HG03342 (cell line): ENCODE measurements around the gene NPNT.

ENCODE experiments used
- ATAC-seq: cut with Tn5 transposase; IDR thresholded peaks from one replicate; pipeline ENCODE4 v1.9.1; 2021; ENCODE audit warnings: mild to moderate bottlenecking, moderate library complexity; ENCODE audit not compliant: unreplicated experiment

Gene NPNT

DNA sequence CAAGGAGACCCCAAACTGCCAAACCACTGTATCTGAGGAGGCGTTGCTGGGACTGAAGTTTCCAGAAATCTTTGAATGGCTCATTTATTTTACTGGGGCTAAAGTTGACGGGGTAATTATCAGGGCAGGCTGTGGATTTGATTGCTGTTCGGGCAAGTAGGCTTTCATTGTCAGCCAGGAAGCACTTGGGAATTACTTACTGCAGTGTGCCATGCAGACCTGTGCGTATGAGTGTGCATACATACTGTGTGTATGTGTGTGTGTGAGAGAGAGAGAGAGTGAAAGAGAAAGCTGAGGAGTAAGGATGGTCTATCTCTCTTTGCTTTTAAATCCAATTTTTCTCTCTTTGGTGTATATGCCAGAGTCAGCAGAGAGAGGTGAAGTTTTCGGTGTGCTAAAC is 122.7 kb downstream of the NPNT start:
- ATAC-seq = no peak

DNA sequence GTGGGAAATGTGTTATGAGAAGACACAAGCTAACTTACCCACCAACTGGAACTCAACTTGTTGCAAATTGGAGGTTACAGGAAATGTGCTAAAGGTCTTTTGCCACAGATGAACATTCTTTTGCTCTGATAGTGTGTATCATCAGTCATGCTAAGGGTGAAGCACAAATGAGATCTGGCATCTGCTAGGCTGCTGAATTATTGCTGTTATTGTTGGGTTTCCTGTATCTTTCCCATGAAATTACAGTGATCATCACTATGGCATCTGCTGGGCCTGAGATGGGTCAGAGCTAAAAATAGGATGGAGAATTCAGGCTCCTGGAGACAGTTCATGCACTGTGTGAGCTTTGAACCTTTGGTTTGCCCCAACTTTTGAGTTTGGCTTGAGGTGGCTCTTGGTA is 124.5 kb downstream of the NPNT start:
- ATAC-seq = no peak
